A673 (cell line): Measurements from ENCODE around the gene IGLL1. TPM values are rescaled to one million over a fixed set of nuclear protein-coding genes. Genes with fewer than 3 reads are reported as not detected.

ENCODE experiments used
- BruUV-seq: library from RNA; stranded (reverse); fragments of 400-500 nt; replicated peaks from 2 replicates; lab custom pipeline; 2021; lab: Mats Ljungman, UMichigan
- CTCF ChIA-PET: fragments of 300-600 bp; sonication (Branson Sonifier 250); formaldehyde crosslinking; loops from one replicate; lab custom pipeline; 2022; ENCODE audit warnings: antibody characterized with exemption; lab: Charles Lee
- POLR2A ChIA-PET: fragments of 300-600 bp; sonication (Branson Sonifier 250); formaldehyde crosslinking; loops from one replicate; lab custom pipeline; 2022; ENCODE audit warnings: antibody characterized with exemption; ENCODE audit not compliant: low non-redundant PET; lab: Charles Lee
- DNase-seq: peaks from one replicate; pipeline ENCODE4 v3.0.0-alpha.2; 2015; ENCODE audit warnings: low spot score
- H3K27ac ChIP-seq: fragments of 200-600 bp; sonication (generic); 2 replicates; pipeline ENCODE4 v1.5.1; 2016; ENCODE audit warnings: mixed run types, low read depth, mild to moderate bottlenecking, mixed read lengths, antibody characterized with exemption, low read length; ENCODE audit not compliant: poor library complexity, severe bottlenecking
- H3K27me3 ChIP-seq: fragments of 200-600 bp; sonication (generic); replicated peaks from 2 replicates; pipeline ENCODE4 v1.6.1; 2017; ENCODE audit warnings: mixed run types, low read depth, mild to moderate bottlenecking, mixed read lengths, antibody characterized with exemption, low read length; ENCODE audit not compliant: insufficient read depth, poor library complexity
- H3K36me3 ChIP-seq: fragments of 200-600 bp; sonication (generic); 2 replicates; pipeline ENCODE4 v1.6.1; 2016; ENCODE audit warnings: mixed run types, mild to moderate bottlenecking, mixed read lengths, antibody characterized with exemption, low read length; ENCODE audit not compliant: insufficient read depth, poor library complexity, severe bottlenecking
- H3K4me1 ChIP-seq: fragments of 200-600 bp; sonication (generic); 2 replicates; pipeline ENCODE4 v1.6.1; 2017; ENCODE audit warnings: mixed run types, mild to moderate bottlenecking, mixed read lengths, antibody characterized with exemption, low read length; ENCODE audit not compliant: insufficient read depth, poor library complexity, severe bottlenecking
- H3K4me3 ChIP-seq: fragments of 200-600 bp; sonication (generic); 2 replicates; pipeline ENCODE4 v1.5.1; 2016; ENCODE audit warnings: low read depth, mixed run types, mild to moderate bottlenecking, mixed read lengths, low read length; ENCODE audit not compliant: poor library complexity, severe bottlenecking
- H3K9me3 ChIP-seq: fragments of 200-600 bp; sonication (generic); 2 replicates; pipeline ENCODE4 v1.6.1; 2016; ENCODE audit warnings: mixed run types, low read depth, mild to moderate bottlenecking, mixed read lengths, antibody characterized with exemption, low read length; ENCODE audit not compliant: poor library complexity, severe bottlenecking
- CTCF ChIP-seq: fragments of 300-800, 200-600 bp; sonication (generic); conservative IDR thresholded peaks from 2 replicates; pipeline ENCODE4 v1.5.1; 2017; ENCODE audit warnings: low read depth, mild to moderate bottlenecking, antibody characterized with exemption, low read length, moderate library complexity, mixed read lengths
- EZH2 ChIP-seq: fragments of 200-600 bp; sonication (generic); IDR thresholded peaks from 2 replicates; pipeline ENCODE4 v1.6.1; 2017; ENCODE audit warnings: borderline replicate concordance, low read depth, mild to moderate bottlenecking, mixed read lengths, antibody characterized with exemption, low read length; ENCODE audit not compliant: poor library complexity, severe bottlenecking
- intact Hi-C: fragments of 100-400 bp; cut with micrococcal nuclease; formaldehyde crosslinking; loops from one replicate; pipeline ENCODE4 v1.10.0; 2022; ENCODE audit not compliant: unreplicated experiment
- total RNA-seq: library from RNA; stranded (reverse); gene quantifications from 2 replicates; pipeline ENCODE4 v1.2.3, GENCODE V29; 2021

IGLL1 gene
- total RNA-seq, 1 experiment from 2014 or later: not detected

GRCh38 chr22:23532731-23533130 lies 47.4 kb downstream of the IGLL1 start:
- H3K4me3 ChIP-seq: no peak overlapping the region
- H3K36me3 ChIP-seq: no peaks in the 10 kb centered on the region
- CTCF ChIA-PET: no interaction called here
- no peaks in the 10 kb centered on the region for H3K27me3 ChIP-seq
- H3K4me1 ChIP-seq: no peaks in the 10 kb centered on the region
- intact Hi-C loops: loop anchor here (10.0 kb wide), 1 partner anchor 218 kb away; no protein-coding TSS in a partner anchor
- H3K9me3 ChIP-seq: no peaks in the 10 kb centered on the region
- BruUV-seq: no TSS peak
- POLR2A ChIA-PET: no interaction called here
- H3K27ac ChIP-seq: no peak overlapping the region
- no peak for TF ChIP-seq CTCF
- TF ChIP-seq EZH2: no peak
- DNase-seq: no peak

GRCh38 chr22:23531966-23532705 lies 48.0 kb downstream of the IGLL1 start:
- no peak for TF ChIP-seq CTCF
- TF ChIP-seq EZH2: no peak
- Histone ChIP-seq H3K36me3 (no peaks in the 10 kb centered on the region), H3K4me3 (no peak overlapping the region), H3K4me1 (no peaks in the 10 kb centered on the region), H3K9me3 (no peaks in the 10 kb centered on the region), H3K27ac (no peak overlapping the region), H3K27me3 (no peaks in the 10 kb centered on the region)
- no TSS peak for BruUV-seq
- ChIA-PET CTCF (no interaction called here), POLR2A (no interaction called here)
- intact Hi-C loops: loop anchor here (10.0 kb wide), 1 partner anchor 217 kb away; no protein-coding TSS in a partner anchor
- no peak for DNase-seq

GRCh38 chr22:23531283-23531956 lies 48.7 kb downstream of the IGLL1 start:
- no peak overlapping the region for H3K27ac ChIP-seq
- DNase-seq: no peak
- H3K4me3 ChIP-seq: no peak overlapping the region
- CTCF ChIA-PET: no interaction called here
- TF ChIP-seq EZH2 (no peak), CTCF (no peak)
- H3K27me3 ChIP-seq: no peaks in the 10 kb centered on the region
- no peaks in the 10 kb centered on the region for H3K4me1 ChIP-seq
- H3K9me3 ChIP-seq: no peaks in the 10 kb centered on the region
- intact Hi-C loops: loop anchor here (10.0 kb wide), 1 partner anchor 217 kb away; no protein-coding TSS in a partner anchor
- POLR2A ChIA-PET: no interaction called here
- no TSS peak for BruUV-seq
- H3K36me3 ChIP-seq: no peaks in the 10 kb centered on the region
